HS-27A (cell line): ENCODE measurements around the gene BBS1.
A peak's percentile ranks its signal among the peaks of the same experiment; 100 is the strongest.
"Not testable (repeated sequence)": the region's sequence is repeated elsewhere in the genome, so short reads cannot be mapped to it uniquely, and the experiment has no call there.

Source experiments
- DNase-seq: peaks from one replicate; pipeline ENCODE4 v3.0.0-alpha.2; 2012; ENCODE audit warnings: low read depth, missing footprints

The BBS1 gene

DNA sequence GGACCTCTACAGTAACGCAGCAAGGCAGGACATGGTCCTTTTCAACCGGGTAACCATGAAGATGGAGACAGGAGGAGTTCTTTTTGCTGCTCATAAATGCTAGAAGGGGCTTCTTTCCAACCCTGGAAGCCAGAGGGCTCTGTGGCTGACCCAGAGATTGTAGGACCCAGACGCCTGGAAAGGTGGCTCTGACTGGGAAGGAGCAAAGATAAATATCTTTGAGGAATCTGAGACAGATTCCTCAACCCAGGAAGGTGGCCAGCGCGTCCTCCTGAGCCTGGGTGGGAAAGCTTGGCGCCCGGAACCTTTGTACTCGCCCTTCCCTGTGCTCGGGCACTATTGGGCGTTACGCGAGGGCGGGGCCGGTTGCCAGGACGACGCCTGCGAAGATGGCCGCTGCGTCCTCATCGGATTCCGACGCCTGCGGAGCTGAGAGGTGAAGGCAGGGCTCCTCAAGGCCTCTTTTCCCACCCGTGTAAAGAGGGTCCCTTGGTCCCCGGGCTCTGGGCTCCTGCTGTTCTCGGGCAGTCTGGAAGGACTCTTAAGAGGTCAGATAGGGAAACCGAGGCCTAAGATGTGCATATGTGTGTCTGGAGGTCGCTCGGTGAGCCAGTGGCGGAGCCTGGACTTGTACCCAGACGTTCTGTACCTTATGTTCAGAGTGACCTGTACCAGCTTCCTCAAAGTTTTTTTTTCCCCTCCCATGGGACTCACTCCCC is at the start of gene BBS1:
TSS of gene BBS1 (plus strand) at position 365 of the 719 bp plus-strand sequence. CDS start at position 390, 25 bp downstream.
- peak; percentile 62 for DNase-seq

DNA sequence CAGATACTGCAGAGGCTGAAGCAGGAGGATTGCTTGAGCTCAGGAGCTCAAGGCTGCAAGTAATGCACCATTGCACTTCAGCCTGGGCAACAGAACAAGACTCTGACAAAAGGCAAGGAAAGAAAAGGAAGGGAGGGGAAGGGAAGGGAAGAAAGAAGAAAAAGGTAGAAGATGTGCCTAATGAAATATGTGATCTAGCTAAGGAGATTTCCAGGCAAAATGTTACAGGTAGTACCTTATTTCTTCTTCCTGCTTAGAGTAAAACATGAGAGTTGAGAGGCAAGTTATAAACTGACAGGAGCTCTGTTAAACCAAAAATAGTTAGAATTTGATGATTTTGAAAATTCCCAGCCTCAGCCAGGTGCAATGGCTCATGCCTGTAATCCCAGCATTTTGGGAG is 48.4 kb upstream of the BBS1 start:
- no peak for DNase-seq

DNA sequence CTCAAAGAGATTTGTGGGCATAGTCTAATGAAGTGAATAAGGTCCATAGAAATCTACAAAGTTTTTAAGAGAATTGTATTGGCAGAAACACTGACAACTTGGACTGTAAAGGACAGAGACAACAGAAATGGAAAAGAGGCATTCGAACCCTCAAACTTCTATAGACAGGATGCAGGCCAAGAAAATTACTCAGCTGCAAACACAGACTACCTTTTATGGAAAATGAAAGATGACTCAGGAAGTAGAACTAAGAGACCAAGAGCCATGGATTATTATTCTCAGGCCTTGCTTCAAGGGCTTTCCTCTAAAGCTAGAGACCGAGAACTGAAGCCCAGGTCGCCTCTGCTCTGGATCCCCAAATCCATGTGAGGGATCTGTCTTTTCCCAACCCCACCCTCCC is 47.5 kb upstream of the BBS1 start:
- DNase-seq, result no peak

DNA sequence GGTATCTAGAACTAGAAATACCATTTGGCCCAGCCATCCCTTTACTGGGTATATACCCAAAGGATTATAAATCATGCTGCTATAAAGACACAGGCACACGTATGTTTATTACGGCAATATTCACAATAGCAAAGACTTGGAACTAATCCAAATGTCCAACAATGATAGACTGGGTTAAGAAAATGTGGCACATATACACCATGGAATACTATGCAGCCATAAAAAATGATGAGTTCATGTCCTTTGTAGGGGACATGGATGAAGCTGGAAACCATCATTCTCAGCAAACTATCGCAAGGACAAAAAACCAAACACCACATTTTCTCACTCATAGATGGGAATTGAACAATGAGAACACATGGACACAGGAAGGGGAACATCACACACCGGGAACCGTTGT is 46.3 kb upstream of the BBS1 start:
- not testable (repeated sequence) for DNase-seq

DNA sequence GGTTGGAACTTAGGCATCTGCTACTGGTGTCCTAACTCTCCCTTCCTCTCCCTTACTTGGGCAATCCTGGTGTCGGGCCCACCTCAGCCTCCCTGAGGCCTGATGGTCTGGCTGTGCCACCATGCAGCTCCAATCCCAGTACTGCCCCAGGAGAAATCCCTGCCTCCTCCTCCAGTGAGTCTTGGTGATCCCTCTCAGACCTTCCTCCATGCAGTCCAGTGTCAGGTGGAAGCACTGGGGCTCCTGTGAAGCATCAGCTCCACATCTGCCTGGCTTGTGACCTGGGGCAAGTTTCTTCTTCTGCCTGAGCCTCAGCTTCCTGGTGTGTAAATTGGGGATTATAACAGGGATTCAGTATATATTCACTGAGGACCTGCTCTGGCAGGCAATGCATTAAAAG is 45.5 kb upstream of the BBS1 start:
- DNase-seq, result no peak

DNA sequence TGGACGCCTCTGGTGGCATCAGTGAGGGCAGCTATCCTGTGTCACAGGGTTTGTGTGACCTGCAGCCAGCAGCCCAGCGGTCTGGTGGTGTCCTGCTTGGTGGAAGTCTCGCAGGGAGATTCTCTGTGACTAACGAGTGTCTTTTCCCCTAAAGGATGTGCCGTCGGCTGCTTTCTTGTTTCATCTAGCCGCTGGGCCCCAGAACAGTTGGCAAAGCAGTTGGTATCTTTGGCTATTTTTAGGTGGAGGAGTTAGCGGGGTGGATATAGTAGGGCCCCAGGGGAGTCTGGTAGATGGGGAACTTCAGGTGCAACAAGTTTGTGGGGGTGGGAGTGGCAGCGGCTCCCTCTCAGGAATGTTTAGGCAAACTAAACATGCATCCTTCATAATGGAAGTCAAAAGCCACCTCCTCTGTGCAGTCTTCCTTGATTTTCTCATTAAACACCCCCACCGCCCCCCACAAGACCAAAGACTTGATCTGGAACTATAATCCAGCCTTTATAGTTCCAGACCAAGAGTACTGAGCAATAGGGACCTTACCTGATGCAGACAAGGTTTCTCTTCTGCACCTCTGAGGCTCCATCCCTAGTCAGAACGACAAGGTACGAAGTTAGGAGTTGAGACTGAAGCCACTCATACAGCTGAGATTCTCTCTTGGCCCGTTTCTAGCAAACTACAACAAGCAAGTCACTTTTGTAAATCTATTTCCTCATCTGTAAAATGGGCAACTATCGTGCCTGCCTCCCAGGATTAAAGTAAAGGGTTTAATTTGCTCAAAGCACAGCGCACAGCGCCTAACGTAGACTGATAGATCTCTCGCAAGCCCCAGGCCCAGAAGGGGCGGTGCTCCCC is 44.8 kb upstream of the BBS1 start:
- no peak for DNase-seq

DNA sequence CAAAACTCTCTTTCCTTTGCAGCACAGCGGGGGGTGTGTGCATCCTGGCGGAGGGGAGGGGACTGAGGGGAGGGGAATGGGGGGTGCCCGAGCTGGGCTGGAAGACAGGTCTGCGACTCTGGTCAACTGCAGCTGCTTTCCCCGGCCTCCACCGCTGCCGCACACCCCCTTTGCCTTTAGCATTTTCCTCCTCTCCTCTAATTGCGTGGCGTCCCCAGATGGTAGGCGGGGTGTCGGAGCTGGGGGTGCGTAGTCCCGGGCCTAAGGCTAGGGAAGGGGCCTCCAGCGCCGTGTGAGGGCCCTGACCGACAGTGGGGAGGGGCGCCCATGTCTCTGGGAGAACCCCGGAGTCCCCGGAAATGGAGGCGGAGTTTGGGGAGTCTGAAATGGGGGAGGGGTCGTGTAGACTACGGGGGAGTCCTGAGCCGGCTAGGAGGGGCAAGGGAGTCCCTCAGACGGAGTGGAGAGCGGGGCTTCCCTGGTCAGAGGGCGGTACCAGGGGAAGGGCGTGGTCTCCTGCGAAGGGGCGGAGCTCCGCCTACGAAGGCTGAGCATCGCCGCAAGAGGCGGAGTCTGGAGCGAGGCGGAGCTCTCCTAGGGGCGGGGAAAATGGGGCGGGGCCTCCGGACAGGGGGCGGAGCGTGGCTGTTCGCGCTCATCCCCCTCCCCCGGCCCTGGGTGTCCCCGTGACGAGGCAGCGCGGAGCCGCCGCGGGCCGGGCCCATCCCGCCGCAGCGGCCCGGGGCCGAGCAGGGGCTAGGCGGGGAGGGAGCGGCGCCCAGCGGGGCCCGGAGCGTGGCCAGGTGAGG is 44.0 kb upstream of the BBS1 start, which contains the start of gene PELI3:
TSS of gene PELI3 (plus strand) at position 681 of the 809 bp plus-strand sequence. CDS start 1,224 bp downstream, outside the sequence.
- DNase-seq, result peak; percentile 70

DNA sequence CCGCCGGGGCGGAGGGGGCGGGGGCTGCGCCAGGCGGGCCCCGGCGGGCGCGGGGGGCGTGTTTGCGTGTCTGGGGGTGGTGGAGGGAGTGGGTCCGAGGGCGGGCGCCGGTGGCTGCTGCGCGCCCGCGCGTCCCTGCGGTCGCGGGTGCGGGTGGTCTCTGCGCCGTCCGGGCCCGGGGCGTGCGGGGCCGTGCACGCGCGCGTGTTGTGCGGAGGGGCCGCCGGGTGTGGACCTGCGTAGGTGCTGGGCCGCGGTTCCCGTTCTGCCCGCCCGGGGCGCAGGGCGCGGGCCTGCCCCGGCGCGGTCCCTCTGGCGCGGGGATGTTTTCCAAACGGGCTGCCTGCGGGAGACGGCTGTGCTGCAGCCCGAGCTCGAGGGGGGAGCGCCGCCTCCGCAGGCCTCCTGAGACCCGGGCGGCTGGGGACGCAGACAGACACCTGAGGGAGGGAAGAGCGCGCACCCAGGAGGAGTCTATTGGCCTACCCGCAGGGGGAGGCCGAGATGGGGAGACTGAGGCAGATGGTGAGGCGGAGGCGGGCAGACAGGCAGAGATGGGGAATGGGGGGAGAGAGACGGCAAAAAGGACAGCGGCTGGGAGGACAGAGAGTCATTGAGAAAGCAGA is 43.3 kb upstream of the BBS1 start:
- no peak for DNase-seq

DNA sequence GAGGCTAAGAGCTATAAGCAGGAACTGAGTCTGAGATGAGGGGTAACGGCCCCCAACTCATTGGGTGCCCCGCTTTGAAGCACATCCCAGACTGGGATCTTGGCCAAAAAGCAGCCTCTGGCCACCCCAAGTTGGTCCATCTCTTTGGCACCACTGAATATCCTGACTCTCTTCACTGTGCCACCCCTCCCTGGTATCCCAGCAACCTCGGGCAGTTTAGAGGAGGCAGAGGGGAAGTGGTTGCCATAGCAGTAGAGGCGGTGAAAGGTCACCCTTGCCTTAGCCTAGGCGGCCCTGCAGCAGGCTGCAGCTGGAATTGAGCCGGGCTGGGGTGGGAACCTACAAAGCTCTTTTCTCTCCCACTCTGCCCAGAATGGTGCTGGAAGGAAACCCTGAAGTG is 42.7 kb upstream of the BBS1 start:
- no peak for DNase-seq

DNA sequence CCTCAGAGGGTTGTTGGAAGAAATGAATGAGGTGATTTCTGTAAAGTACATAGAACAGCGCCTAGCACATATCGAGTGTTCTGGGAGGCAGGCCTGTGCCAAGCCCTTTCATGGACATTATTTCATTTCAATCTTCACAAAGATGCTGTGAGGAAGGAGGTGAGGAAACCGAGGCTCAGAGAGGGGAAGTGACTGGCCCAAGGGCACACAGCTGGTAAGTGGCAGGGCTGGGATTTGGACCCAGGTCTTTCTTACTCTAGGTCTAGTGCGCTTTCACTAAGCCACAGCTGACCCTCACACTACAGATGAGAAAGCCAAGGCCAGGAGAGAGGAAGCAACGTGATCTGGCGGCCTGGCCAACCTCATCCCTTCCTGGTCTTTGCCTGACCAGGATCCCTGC is 41.7 kb upstream of the BBS1 start:
- DNase-seq, result no peak

DNA sequence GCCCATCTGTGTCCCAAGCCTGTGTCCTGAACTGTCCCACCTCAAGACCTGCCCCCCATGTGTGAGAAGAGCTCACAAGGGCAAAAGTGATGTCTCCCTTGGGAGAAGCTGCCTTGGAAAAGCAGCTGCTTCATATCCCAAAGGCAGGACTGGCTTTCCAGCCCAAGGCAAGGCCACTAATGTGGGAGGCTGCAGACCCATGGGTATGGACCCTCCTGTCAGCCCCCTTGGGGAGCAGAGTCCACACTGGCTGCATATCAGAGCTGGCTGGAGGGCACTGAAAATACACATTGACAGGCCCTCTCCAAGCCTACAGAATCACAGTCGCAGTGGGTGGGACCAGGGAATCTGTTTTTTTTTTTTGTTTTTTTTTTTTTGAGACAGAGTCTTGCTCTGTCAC is 41.0 kb upstream of the BBS1 start:
- DNase-seq, result no peak

DNA sequence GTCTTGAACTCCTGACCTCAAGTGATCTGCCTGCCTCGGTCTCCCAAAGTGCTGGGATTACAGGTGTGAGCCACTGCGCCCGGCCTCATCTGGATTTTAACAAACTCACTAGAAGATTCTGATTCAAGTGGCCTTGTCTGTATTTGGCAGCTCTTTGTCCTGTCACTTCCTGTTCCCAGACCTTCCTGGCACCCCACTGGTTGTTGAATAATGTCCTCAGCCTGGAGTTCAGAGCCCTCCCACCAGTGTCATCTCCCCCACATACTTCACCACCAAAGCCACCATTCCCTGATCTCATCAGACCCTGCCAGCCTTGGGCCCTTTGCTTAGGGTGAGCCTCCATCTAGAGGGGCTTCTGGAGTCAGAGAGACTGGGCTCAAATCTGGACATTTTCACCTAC is 40.4 kb upstream of the BBS1 start:
- DNase-seq, result no peak

DNA sequence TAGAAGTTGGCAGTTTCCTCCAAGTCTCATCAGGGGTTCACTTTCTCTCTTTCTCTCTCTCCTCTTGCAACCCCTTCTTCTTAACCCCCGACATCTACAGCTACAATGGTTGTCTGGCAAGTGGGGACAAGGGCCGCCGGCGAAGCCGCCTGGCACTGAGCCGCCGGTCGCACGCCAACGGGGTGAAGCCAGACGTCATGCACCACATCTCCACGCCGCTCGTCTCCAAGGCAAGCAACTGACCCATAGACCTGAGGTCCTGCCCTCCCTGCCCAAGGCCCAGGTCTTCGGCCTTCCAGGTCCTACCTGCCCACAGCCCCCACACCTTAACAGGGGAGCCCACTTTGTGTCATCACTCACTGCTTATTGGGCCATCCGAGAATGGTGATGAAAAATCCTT is 39.3 kb upstream of the BBS1 start:
- no peak for DNase-seq

DNA sequence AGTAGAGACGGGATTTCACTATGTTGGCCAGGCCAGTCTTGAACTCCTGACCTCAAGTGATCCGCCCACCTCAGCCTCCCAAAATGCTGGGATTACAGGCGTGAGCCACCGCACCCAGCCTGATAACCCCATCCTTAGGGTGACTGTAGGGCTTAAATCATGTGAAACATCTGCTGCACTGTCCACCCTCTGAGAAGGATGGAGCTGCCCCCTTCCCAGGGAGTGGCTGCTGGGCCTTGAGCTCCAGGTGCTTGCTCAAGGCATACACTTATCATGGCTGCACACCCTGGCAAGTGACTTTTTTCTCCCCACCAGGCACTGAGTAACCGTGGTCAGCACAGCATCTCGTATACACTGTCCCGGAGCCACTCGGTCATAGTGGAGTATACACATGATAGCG is 38.4 kb upstream of the BBS1 start:
- DNase-seq, result no peak

DNA sequence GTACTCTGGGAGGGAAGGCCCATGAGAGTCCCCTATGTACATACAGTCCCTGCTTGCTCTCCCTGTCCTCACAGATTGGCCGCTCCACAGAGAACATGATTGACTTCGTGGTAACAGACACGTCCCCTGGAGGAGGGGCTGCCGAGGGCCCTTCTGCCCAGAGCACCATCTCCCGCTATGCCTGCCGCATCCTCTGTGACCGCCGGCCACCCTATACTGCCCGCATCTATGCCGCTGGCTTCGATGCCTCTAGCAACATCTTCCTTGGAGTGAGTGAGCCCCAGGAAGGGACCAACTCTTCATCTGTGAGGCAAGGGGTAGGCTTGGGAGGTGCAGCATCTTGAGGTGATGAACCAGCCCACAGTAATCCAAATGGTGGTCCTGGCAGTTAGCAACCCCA is 37.3 kb upstream of the BBS1 start:
- no peak for DNase-seq

DNA sequence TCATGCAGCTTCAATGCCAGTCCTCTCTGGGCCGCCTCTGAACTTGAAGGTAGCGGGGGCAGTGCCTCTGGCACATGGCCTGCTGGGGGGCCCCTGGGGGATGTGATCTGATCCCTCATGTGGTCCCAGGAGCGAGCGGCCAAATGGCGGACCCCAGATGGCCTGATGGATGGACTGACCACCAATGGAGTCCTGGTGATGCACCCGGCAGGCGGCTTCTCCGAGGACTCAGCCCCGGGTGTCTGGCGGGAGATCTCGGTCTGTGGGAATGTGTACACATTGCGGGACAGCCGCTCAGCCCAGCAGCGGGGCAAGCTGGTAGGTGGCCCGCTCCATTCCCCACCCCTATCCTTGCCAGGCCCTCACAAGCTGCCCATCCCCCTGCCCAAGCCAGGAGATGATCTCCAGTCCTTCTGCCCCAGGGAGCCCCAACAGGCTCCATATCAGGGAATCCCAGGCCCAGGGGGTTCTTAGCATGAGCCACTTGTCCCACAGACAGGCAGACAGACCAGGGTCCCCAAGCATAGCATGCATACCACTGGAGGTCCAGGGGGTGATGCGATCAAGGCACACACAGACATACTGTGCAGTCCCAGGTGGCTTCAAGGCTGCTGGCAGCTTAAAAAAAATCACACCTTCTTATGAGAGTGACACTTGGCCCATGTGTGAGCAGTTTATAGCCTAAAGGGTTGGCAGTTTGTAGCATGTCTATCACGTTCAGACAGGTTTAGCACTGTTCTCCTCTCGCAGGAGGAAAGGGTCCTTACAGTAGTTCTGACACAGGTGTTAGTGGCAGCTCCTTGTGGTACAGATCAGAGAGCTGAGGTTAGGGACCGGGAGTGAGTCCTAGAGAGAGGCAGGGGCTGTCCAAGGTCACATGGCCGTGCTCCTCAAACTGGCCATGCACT is 36.6 kb upstream of the BBS1 start:
- no peak for DNase-seq

DNA sequence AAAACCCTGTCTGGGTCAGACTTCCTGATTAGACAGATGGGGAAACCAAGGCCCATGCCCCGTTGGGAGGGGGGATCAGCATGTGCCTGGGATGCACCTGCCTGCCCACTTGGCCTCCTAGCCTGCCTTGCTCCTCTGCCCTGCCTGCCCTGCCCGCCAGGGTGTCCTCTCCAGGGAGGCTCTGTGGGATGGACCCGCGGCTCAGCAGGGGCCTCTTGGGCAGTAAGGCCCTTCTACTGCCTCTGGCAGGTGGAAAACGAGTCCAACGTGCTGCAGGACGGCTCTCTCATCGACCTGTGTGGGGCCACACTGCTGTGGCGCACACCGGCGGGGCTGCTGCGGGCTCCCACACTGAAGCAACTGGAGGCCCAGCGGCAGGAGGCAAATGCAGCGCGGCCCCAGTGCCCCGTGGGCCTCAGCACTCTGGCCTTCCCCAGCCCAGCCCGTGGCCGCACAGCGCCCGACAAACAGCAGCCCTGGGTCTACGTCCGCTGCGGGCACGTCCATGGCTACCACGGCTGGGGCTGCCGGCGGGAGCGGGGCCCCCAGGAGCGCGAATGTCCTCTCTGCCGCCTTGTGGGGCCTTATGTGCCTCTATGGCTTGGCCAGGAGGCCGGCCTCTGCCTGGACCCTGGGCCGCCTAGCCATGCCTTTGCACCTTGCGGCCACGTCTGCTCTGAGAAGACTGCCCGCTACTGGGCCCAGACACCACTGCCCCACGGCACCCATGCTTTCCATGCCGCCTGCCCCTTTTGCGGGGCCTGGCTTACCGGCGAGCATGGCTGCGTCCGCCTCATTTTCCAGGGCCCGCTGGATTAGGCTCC is 34.9 kb upstream of the BBS1 start:
- DNase-seq, result no peak

DNA sequence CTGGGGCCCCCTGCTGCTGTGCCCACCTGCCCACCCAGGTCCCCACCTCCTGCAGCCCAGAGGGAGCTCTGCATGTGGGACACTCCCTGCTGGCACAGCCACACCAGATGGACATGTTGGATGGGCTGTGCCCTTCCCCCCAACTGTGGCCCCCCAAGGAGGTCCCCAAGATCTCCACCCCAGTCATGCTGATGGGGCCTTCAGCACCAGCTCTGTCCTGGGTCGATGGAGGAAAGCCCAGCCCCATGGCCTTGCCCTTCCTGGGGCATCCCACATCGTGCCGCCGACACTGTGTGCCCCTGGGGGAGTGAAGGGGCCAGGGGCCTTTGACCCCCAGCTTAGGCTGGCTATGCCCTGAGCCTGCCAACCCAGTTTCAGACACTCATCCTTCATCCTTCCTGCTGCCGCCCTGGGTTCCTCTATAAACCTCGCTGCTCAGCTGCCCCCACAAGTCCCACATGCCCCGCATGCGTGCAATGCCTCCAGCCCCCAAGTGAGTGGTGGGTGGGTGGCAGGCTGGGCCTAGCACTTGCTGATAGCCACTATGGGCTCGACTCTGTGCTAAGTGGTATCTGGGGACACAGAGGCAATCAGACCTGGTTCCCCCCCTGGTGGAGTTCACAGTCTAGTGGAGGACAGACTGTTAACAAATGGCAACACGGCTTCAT is 34.1 kb upstream of the BBS1 start:
- DNase-seq, result no peak

DNA sequence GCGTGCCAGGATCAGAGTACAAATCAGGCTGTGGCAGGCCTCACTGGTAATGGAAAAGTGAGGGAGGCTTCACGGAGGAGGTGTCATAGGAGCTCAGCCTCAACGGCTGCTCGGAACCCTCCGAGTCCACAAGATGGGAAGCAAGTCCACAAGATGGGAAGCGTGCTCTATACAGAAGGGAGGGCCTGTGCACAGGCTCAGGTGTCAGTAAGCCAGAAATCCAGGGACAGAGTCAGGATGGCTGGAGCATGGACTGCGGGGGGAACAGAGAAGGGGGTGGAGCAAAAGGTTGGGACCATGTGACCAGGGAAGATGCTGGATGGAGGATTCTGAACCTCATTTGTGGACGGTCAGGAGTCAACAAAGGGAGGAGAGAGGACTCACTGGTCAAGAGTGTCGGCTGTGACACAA is 33.6 kb upstream of the BBS1 start:
- DNase-seq, result no peak
